GM21723 (cell line): ENCODE data around the gene IQUB.
A peak's percentile ranks its signal among the peaks of the same experiment; 100 is the strongest.
"Not testable (repeated sequence)": the region's sequence is repeated elsewhere in the genome, so short reads cannot be mapped to it uniquely, and the experiment has no call there.

Source experiments
- ATAC-seq: cut with Tn5 transposase; IDR thresholded peaks from one replicate; pipeline ENCODE4 v1.9.1; 2021; ENCODE audit warnings: mild to moderate bottlenecking, moderate library complexity; ENCODE audit not compliant: unreplicated experiment

The IQUB gene

GRCh38 chr7:123548406-123548805 lies 14.0 kb upstream of the IQUB start:
- no peak for ATAC-seq

GRCh38 chr7:123539871-123540270 lies 5.5 kb upstream of the IQUB start:
- no peak for ATAC-seq

- no peak for ATAC-seq
Measured at GRCh38 chr7:123538897-123539296, 4.5 kb upstream of the IQUB start.

- no peak for ATAC-seq
Measured at GRCh38 chr7:123538189-123538714, 3.9 kb upstream of the IQUB start.

- ATAC-seq: no peak
Measured at GRCh38 chr7:123537026-123537642, 2.7 kb upstream of the IQUB start.

GRCh38 chr7:123535517-123535916 lies 1.1 kb upstream of the IQUB start:
- no peak for ATAC-seq

GRCh38 chr7:123533929-123534382 lies 439 bp downstream of the IQUB start:
- peak; percentile 16 for ATAC-seq

- no peak for ATAC-seq
Measured at GRCh38 chr7:123533553-123533917, 860 bp downstream of the IQUB start.

GRCh38 chr7:123532788-123533552 lies 1.4 kb downstream of the IQUB start:
- peak; percentile 31 for ATAC-seq

GRCh38 chr7:123532343-123532742 lies 2.1 kb downstream of the IQUB start:
- peak; percentile 7 for ATAC-seq

- ATAC-seq: not testable (repeated sequence)
Measured at GRCh38 chr7:123530035-123530591, 4.3 kb downstream of the IQUB start.

- ATAC-seq: no peak
Measured at GRCh38 chr7:123528265-123528664, 6.1 kb downstream of the IQUB start.

GRCh38 chr7:123527712-123528225 lies 6.6 kb downstream of the IQUB start:
- not testable (repeated sequence) for ATAC-seq

GRCh38 chr7:123526533-123526932 lies 7.9 kb downstream of the IQUB start:
- ATAC-seq: not testable (repeated sequence)

GRCh38 chr7:123522066-123522465 lies 12.3 kb downstream of the IQUB start:
- ATAC-seq: no peak

- no peak for ATAC-seq
Measured at GRCh38 chr7:123505221-123505620, 29.2 kb downstream of the IQUB start.

- no peak for ATAC-seq
Measured at GRCh38 chr7:123502201-123502600, 32.2 kb downstream of the IQUB start.

- no peak for ATAC-seq
Measured at GRCh38 chr7:123500878-123501489, 33.4 kb downstream of the IQUB start.

GRCh38 chr7:123499211-123499970 lies 35.0 kb downstream of the IQUB start:
- no peak for ATAC-seq

- ATAC-seq: no peak
Measured at GRCh38 chr7:123498601-123499000, 35.8 kb downstream of the IQUB start.

- ATAC-seq: no peak
Measured at GRCh38 chr7:123498031-123498430, 36.4 kb downstream of the IQUB start.
